Caki2 (cell line): ENCODE results near the gene HSF2. TPM values are rescaled to one million over a fixed set of nuclear protein-coding genes. Genes with fewer than 3 reads are reported as not detected.
A peak's percentile ranks its signal among the peaks of the same experiment; 100 is the strongest.
"Not testable (repeated sequence)": the region's sequence is repeated elsewhere in the genome, so short reads cannot be mapped to it uniquely, and the experiment has no call there.

Experiments used
- DNase-seq: peaks from one replicate; pipeline ENCODE4 v3.0.0-alpha.2; 2015; ENCODE audit warnings: low read depth
- in situ Hi-C: cut with HindIII; loops from 2 replicates; pipeline ENCODE4 v1.10.0; 2016; ENCODE audit warnings: low sequenced_read_pairs, low pct_unique_long_range_greater_than_20kb, mixed read lengths
- total RNA-seq: library from RNA; depleted of rRNA; stranded (reverse); fragments of >200 nt; shearing (Covaris generic); gene quantifications from 2 replicates; pipeline ENCODE4 v1.2.3, GENCODE V29; 2014; ENCODE audit warnings: low replicate concordance

HSF2 gene
- total RNA-seq, 1 experiment from 2014 or later = 9.6 TPM

DNA sequence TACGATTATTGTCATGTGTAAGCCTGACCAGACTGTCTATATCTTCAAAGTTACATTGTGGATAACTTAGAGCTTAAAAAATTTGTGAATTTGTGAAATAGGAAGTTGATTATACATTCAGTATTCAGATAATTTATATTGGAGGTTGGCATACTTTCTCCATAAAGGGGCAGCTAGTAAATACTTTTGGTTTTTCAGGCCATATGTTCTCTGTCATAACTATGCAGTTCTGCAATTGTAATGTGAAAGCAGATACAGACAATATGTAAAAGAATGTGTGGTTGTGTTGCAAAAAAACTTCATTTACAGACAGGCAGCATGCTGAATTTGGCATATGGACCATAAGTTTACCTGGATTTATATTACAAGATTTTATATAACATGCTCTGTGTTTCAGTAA is 29.3 kb downstream of the HSF2 start:
- DNase-seq = no peak
- in situ Hi-C loops = no loop called here

DNA sequence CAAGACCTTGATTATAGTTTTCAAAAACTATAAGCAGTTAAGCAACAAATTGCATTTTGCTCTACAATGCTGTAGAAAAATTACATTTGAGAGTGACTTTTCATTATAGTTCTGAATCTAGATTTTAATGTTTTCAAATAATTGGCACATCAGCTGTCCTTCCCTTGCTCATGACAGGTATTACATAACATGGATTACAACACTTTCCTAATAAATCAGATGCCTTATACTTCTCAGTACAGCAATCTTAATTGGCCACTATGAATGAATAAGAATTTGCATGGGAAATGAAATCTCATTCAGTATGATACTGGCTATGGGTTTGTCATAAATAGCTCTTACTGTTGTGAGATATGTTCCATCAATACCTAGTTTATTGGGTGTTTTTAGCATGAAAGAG is 29.9 kb downstream of the HSF2 start:
- in situ Hi-C loops = no loop called here

DNA sequence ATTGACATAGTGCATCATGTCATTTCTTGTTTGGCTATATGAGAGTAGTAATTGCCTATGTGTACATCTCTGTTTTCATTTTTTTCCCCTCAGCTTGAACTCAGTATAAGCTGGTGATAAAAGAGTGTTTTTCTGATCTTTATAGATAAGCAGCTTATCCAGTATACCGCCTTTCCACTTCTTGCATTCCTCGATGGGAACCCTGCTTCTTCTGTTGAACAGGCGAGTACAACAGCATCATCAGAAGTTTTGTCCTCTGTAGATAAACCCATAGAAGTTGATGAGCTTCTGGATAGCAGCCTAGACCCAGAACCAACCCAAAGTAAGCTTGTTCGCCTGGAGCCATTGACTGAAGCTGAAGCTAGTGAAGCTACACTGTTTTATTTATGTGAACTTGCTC is 32.3 kb downstream of the HSF2 start:
- in situ Hi-C loops = no loop called here
- no peak for DNase-seq

More for the DNA sequence above, 29.9 kb downstream of the HSF2 start:
- DNase-seq = no peak

DNA sequence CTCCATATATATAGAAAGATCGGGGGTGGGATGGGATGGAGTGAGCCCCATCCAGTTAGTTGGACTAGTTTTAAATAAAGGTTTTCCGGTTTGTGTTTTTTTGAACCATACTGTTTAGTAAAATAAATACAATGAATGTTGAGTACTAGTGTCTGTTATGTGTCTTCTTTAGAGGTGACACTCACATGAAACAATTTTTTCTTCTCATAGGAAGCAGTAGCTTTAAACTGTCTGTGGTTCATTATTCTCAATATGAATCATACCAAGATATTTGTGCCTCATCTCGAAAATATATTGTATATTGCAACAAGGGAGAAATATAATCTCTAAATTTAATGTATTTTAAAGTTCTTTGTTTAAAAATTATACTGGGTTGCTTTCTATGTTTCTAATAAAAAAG is 33.4 kb downstream of the HSF2 start:
- in situ Hi-C loops = no loop called here

DNA sequence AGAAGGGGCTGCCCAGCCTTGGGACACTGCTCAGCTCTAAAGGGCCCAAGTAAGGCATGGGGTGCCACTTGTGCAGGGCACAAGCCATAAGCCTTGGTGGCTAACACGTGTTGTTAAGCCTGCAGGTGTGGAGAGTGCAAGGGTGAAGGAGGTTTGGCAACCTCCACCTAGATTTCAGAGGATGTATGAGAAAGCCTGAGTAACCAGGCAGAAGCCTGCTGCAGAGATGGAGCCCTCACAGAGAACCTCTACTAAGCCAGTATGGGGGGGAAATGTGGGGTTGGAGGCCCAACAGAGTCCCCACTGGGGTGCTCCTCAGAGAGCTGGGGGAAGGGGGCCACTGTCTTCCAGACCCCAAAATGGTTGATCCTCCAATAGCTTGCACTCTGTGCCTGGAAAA is 39.5 kb downstream of the HSF2 start:
- in situ Hi-C loops = no loop called here

More for the DNA sequence above, 33.4 kb downstream of the HSF2 start:
- DNase-seq = no peak

DNA sequence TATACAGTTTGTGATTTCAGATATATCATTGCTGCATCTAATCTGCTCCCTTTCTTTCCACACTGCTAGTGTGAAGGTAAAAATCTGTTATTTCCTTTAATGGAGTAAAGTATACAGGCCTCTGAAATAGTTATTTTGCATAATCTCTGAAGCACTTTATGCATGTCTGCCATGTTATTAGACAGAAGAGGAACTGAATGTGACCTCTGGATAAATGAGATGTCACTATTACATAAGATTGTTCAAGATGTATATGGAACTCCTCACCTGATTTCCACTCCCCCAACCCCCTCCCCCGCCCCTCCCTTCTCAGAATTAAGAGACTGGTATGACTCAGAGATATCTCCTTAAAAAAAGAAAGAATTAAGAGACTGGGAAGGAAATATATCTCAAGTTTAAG is 45.8 kb downstream of the HSF2 start:
- in situ Hi-C loops = loop anchor here (5.0 kb wide), 1 partner anchor 33 kb away; no protein-coding TSS in a partner anchor
- no peak for DNase-seq

More for the DNA sequence above, 39.5 kb downstream of the HSF2 start:
- DNase-seq = no peak

DNA sequence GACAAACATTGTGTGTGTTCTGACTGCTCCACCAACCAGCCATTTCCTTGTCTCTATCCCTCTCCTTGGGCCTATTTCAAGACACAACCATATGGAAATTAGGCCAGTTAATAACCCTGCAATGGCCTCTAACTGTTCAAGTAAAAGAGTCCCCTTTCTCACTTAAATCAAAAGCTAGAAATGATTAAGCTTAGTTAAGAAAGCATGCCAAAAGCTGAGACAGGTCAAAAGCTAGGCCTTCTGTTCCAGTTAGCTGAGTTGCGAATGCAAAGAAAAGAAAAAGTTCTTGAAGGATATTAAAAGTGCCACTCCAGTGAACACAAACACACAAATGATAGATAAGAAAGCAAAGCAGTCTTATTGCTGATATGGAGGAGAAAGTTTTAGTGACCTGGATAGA is 49.6 kb downstream of the HSF2 start:
- peak; percentile 84 for DNase-seq
- in situ Hi-C loops = loop anchor here (5.0 kb wide), 1 partner anchor 37 kb away; no protein-coding TSS in a partner anchor

DNA sequence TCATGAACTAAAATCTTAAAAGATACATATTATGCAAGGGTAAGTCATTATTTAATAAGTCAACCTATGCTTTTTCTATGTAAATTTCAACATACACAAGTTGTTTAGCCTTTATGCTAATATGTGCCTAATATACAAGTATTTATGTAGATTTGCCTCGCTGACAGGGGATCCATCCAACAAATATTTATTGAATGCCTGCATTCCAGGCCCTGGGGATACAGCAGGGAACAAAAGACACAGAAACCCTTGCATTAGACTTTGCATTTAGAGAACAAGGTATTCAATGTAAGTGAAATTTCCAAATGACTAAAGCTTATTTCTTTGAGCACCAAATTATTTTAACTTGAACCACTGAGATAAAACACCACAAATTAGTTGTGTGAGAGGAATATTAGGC is 53.1 kb downstream of the HSF2 start:
- no peak for DNase-seq
- in situ Hi-C loops = no loop called here

DNA sequence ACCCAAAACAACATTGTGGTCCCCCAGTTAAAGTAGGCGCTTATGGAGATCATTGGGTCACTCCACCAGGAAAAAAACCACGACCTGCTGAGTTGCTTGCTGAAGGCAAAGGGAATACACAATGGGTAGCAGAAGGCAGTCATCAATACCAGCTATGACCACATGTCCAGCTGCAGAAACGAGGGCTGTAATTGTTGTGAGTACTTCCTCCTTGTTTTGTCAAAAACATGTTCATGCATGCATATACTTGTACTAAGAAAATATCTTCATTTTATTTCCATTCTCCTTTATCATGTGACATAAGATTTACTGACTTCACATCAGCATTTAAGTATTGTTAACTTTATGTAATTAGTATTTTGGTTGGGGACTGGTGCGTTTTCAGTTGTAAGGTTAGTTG is 55.2 kb downstream of the HSF2 start:
- DNase-seq = no peak
- in situ Hi-C loops = no loop called here

DNA sequence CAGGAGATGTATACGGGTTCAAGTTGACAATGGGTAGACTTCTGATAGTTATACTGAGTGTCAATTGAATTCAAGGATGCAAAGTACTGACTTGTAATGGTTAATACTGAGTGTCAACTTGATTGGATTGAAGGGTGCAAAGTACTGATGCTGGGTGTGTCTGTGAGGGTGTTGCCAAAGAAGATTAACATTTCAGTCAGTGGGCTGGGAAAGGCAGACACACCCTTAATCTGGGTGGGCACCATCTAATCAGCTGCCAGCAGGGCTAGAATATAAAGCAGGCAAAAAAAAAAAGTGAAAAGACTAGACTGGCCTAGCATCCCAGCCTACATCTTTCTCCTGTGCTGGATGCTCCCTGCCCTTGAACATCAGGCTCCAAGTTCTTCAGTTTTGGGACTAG is 55.7 kb downstream of the HSF2 start:
- DNase-seq, in situ Hi-C loops: not testable (repeated sequence)

DNA sequence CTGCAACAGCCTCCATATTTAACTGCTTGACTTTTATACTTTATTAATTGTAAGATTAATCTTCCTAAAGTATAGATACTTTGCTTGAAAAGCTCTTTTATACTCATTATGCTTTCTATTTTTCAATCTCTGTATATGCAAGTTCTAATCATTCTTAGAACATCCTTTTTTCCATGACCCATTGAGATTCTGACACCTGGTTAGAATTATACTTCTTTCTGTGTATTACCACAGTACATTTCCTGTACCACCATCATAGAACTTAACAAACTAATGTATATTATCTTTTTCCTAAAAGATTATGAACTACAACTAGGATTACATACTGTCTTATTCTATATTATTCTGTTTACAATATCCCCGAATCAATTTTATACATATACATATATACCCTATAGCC is 58.6 kb downstream of the HSF2 start:
- in situ Hi-C loops = no loop called here
- DNase-seq = no peak

DNA sequence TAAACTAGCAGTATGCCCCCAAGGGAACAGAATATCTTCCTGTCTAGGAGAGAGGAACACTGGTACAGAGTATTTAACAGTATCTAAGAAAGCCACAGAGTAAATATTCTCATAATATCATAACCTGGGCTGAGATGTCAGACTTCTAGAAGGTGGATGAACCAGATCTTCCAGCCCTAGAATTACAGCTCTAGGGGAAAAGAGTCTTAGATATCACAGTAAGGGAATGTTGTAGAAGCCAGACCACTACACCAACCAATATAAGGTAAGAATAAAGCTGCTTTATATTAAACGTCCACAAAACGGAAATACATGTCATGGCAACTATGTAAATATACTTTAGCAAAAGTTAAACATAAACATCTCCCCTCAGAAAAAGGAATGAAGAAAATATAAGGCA is 59.8 kb downstream of the HSF2 start:
- no peak for DNase-seq
- in situ Hi-C loops = no loop called here

DNA sequence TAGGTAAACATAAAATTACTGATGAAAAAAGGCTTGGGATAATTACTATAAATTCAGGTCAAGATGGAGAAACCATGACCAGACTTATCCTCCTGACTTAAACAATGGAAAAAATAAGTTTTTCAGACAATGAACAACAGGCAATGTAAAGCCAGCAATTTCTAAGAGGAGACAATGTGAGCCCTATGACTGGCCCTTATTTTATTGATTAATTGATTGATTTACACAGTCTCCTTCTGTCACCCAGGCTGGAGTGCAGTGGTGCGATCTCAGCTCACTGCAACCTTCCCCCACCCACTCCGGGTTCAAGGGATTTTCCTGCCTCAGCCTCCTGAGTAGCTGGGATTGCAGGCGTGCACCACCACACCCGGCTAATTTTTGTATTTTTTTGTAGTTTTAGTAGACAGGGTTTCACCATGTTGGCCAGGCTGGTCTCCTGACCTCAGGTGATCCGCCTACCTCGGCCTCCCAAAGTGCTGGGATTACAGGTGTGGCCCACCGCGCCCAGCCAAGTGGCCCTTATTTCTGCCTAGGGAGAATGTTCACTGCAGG is 60.5 kb downstream of the HSF2 start:
- in situ Hi-C loops, DNase-seq: not testable (repeated sequence)

DNA sequence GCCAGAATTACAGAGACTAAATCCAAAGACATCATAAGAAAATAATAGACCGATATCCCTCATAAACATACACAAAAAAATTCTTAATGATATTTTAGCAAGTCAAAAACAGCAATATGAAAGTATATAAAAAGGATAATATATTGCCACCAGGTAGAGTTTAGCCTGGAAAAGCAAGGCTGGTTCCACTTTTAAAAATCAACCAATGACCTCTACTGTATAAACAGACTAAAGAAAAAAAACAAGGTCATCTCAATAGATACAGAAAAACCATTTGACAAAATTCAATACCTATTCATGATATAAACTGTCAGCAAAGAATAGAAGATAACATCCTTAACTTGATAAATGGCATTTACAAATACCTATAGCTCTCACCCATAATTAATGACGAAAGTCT is 62.4 kb downstream of the HSF2 start:
- DNase-seq = no peak
- in situ Hi-C loops = no loop called here

DNA sequence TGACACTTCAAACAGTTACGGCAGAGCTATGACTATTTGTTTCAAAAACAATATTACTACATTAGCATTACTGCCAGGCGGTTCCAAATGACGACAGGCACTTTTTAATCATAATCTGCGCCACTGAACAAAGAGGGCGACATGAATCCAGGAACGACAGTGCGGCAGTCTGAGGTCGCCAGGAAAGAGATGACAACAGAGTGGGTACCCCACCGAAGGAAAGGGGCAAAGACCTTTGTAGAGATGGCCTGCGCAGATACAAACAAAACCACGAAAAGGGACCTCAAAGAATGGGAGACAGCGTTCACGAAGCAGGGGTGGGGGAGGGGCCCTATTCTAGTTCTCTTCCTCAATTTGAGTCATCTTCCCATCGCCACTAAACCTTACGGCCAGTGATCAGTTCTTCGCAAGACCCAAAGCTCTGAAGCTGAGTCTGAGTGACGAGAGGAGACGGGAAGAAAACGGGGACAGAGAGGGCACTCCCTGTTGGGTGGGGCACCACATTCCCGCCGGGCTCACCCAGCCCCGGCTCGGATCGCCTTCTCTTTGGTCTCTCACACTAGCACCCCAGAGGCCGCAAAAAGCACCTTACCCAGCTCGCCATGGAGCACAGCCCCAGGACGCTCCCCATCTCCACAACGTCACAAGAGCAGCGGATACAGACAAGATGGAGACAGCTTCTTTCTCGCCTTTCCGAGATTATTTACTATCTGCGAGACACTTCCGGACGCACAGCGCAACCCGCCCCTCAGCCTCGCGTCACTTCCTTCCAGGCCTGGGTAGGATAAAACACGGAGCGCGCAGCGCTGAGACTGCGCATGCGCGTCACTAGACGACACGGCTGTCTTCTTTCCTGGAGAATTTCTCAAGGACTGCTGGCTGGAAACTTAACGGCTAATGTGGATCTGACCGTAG is 71.9 kb downstream of the HSF2 start, which contains the start of gene SERINC1:
SERINC1 (minus strand) TSS at position 701 of the 915 bp plus-strand sequence; CDS start at position 631, 70 bp downstream.
- DNase-seq = peak; percentile 89
- in situ Hi-C loops = no loop called here

DNA sequence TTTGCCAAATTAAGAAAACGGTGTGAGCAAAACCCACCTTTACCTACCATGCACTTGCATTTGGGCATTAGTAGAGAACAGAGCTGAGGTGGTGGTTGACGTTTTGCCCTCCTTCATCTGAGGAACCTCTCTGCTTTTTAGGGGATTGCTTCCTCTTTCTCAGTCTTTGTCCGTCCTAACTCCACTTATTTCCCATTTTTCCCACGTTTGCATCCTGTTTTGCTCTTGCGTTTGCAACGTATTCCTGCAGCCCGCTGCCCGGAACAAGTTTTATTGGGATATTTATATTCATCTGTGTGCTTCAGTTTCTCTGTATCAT is 72.5 kb downstream of the HSF2 start:
- no peak for DNase-seq
- in situ Hi-C loops = no loop called here

DNA sequence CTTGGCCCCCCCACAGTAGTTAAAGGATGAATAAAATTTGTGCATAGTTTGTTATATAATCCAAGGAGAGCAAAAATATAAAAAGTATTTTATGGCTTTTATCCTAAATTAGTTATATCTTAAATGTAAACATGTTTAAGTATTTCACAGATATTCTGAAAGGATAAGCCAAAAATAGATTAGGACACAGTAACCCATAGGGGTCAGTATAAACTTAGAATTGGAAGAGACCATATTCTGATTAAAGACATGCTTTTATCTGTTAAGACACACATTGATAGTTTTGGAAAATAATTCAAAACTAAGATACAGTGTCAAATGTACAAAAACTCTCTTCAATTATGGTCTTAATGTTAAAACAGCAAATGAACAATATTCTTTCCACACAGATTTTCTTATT is 76.7 kb downstream of the HSF2 start:
- DNase-seq = no peak
- in situ Hi-C loops = no loop called here

DNA sequence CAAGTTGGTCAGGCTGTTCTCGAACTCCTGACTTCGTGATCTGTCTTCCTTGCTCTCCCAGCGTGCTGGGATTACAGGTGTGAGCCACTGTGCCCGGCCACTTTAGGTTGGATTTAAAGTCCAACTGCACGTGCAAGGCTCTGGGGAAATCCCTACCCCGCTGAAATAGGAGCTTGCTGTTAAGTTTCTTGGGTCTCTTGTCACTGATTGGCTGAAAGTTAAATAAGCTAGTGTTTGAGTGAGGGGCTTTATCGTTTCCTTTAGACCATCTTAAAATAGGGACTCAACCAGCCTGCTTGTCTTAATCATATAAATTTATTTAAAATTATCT is 83.3 kb downstream of the HSF2 start:
- no peak for DNase-seq
- in situ Hi-C loops = no loop called here
